OCI-M2 (cell line): ENCODE data around the gene SND1.
"Not testable (repeated sequence)": the region's sequence is repeated elsewhere in the genome, so short reads cannot be mapped to it uniquely, and the experiment has no call there.

Experiments used
- DNase-seq: peaks from one replicate; lab custom pipeline; 2025; ENCODE audit not compliant: unreplicated experiment; lab: John Stamatoyannopoulos, UW

The SND1 gene

GRCh38 chr7:127950233-127950935 is 298.4 kb downstream of the SND1 start:
- DNase-seq, result no peak

- DNase-seq, result no peak
Observed at GRCh38 chr7:127953423-127954356, 301.7 kb downstream of the SND1 start.

GRCh38 chr7:127954357-127954748 is 302.4 kb downstream of the SND1 start:
- no peak for DNase-seq

- no peak for DNase-seq
Observed at GRCh38 chr7:127955051-127955531, 303.1 kb downstream of the SND1 start.

- DNase-seq, result no peak
Observed at GRCh38 chr7:127957886-127958285, 305.9 kb downstream of the SND1 start.

- no peak for DNase-seq
Observed at GRCh38 chr7:127959770-127960169, 307.8 kb downstream of the SND1 start.

GRCh38 chr7:127961786-127962453 is 309.9 kb downstream of the SND1 start:
- no peak for DNase-seq

GRCh38 chr7:127962589-127963361 is 310.8 kb downstream of the SND1 start:
- no peak for DNase-seq

GRCh38 chr7:127963850-127964249 is 311.9 kb downstream of the SND1 start:
- DNase-seq, result not testable (repeated sequence)

- DNase-seq, result no peak
Observed at GRCh38 chr7:127967281-127967680, 315.3 kb downstream of the SND1 start.

- DNase-seq, result no peak
Observed at GRCh38 chr7:127968547-127968946, 316.6 kb downstream of the SND1 start.

GRCh38 chr7:127973832-127974231 is 321.8 kb downstream of the SND1 start:
- DNase-seq, result no peak

- DNase-seq, result no peak
Observed at GRCh38 chr7:127974446-127975035, 322.5 kb downstream of the SND1 start.

GRCh38 chr7:127976056-127976737 is 324.2 kb downstream of the SND1 start:
- no peak for DNase-seq

GRCh38 chr7:127976738-127977120 is 324.7 kb downstream of the SND1 start:
- DNase-seq, result no peak

- no peak for DNase-seq
Observed at GRCh38 chr7:127978421-127978820, 326.4 kb downstream of the SND1 start.

GRCh38 chr7:127979113-127979727 is 327.2 kb downstream of the SND1 start:
- DNase-seq, result no peak

- no peak for DNase-seq
Observed at GRCh38 chr7:127979728-127980126, 327.7 kb downstream of the SND1 start.

- no peak for DNase-seq
Observed at GRCh38 chr7:127980901-127981300, 328.9 kb downstream of the SND1 start.
